Brain pericyte (primary cell): ENCODE results near the gene WWP2.
"Not testable (repeated sequence)": the region's sequence is repeated elsewhere in the genome, so short reads cannot be mapped to it uniquely, and the experiment has no call there.

Experiments used
- DNase-seq: peaks from one replicate; pipeline ENCODE4 v3.0.0-alpha.2; 2012; ENCODE audit warnings: low read depth, low spot score

Gene WWP2

GRCh38 chr16:69745959-69746358, 16.2 kb upstream of the WWP2 start:
- DNase-seq: no peak

- no peak for DNase-seq
Measured at GRCh38 chr16:69747115-69747514, 15.0 kb upstream of the WWP2 start.

- no peak for DNase-seq
Measured at GRCh38 chr16:69748694-69749345, 13.3 kb upstream of the WWP2 start.

GRCh38 chr16:69754143-69754468, 8.0 kb upstream of the WWP2 start:
- no peak for DNase-seq

- peak; percentile 90 for DNase-seq
Measured at GRCh38 chr16:69754469-69755310, 7.4 kb upstream of the WWP2 start, which contains the start of gene NOB1. Gene NOB1, minus strand, starts transcription at chr16:69754926. Its CDS starts 16 bp downstream, at chr16:69754910.

- DNase-seq: no peak
Measured at GRCh38 chr16:69756705-69757104, 5.4 kb upstream of the WWP2 start.

- not testable (repeated sequence) for DNase-seq
Measured at GRCh38 chr16:69757375-69757774, 4.8 kb upstream of the WWP2 start.

- no peak for DNase-seq
Measured at GRCh38 chr16:69762814-69763598, 874 bp downstream of the WWP2 start.

GRCh38 chr16:69763599-69763942, 1.4 kb downstream of the WWP2 start:
- no peak for DNase-seq

- DNase-seq: no peak
Measured at GRCh38 chr16:69767459-69768229, 5.5 kb downstream of the WWP2 start.

GRCh38 chr16:69768666-69769065, 6.5 kb downstream of the WWP2 start:
- no peak for DNase-seq

- no peak for DNase-seq
Measured at GRCh38 chr16:69769404-69769803, 7.3 kb downstream of the WWP2 start.

GRCh38 chr16:69771651-69771967, 9.5 kb downstream of the WWP2 start:
- DNase-seq: no peak

GRCh38 chr16:69773260-69773947, 11.3 kb downstream of the WWP2 start:
- no peak for DNase-seq

GRCh38 chr16:69775563-69775962, 13.4 kb downstream of the WWP2 start:
- DNase-seq: no peak

GRCh38 chr16:69779724-69780123, 17.6 kb downstream of the WWP2 start:
- DNase-seq: no peak

- DNase-seq: no peak
Measured at GRCh38 chr16:69781118-69781517, 19.0 kb downstream of the WWP2 start.

- DNase-seq: no peak
Measured at GRCh38 chr16:69784586-69784985, 22.5 kb downstream of the WWP2 start.

- no peak for DNase-seq
Measured at GRCh38 chr16:69787883-69788282, 25.8 kb downstream of the WWP2 start.

- DNase-seq: not testable (repeated sequence)
Measured at GRCh38 chr16:69791391-69791847, 29.3 kb downstream of the WWP2 start.

GRCh38 chr16:69793526-69793925, 31.4 kb downstream of the WWP2 start:
- DNase-seq: no peak
